ENCODE results near the gene PIP5K1C. TPM values are rescaled to one million over a fixed set of nuclear protein-coding genes. Genes with fewer than 3 reads are reported as not detected.
"Not testable (repeated sequence)": the region's sequence is repeated elsewhere in the genome, so short reads cannot be mapped to it uniquely, and the experiment has no call there.

Gene PIP5K1C
- total RNA-seq, 1 experiment from 2014 or later: 26.9 TPM

DNA sequence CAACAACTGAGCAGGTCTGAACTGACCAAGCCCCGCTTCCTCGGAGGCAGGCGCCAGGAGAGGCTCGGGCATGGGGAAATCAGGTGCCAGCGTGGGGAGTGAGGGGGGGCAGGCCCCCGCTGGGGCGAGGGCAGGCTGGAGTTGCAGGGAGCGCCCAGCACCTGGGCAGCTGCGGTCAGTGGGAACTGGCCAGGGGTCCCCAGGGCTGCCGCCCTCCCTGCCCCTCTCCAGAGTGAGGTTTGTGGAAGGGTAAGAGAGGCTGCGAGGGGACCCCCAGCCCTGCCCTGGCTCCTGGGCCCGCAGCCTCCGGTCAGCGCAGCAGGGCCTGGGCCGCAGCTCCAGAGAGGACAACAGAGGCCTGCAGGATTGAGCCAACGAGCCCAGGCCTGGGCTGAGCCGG, 32.5 kb downstream of the PIP5K1C start (continued):
- TF ChIP-seq, protein P1, sequence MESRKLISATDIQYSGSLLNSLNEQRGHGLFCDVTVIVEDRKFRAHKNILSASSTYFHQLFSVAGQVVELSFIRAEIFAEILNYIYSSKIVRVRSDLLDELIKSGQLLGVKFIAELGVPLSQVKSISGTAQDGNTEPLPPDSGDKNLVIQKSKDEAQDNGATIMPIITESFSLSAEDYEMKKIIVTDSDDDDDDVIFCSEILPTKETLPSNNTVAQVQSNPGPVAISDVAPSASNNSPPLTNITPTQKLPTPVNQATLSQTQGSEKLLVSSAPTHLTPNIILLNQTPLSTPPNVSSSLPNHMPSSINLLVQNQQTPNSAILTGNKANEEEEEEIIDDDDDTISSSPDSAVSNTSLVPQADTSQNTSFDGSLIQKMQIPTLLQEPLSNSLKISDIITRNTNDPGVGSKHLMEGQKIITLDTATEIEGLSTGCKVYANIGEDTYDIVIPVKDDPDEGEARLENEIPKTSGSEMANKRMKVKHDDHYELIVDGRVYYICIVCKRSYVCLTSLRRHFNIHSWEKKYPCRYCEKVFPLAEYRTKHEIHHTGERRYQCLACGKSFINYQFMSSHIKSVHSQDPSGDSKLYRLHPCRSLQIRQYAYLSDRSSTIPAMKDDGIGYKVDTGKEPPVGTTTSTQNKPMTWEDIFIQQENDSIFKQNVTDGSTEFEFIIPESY (IDR thresholded peaks at IDR 0.05; ENCODE audit: extremely low read depth, insufficient replicate concordance, low read length): no peak
- TF ChIP-seq SP1 (IDR thresholded peaks at IDR 0.05; ENCODE audit: low read depth) (no peak), YY1 (IDR thresholded peaks at IDR 0.05; ENCODE audit: extremely low read depth, insufficient replicate concordance, low read depth, low read length) (no peak), FOSL1 (IDR thresholded peaks at IDR 0.05; ENCODE audit: low read depth) (no peak), EZH2phosphoT487 (IDR thresholded peaks at IDR 0.05; ENCODE audit: borderline replicate concordance) (no peak), CBX3 (IDR thresholded peaks at IDR 0.05; ENCODE audit: low read depth) (no peak)
- TF ChIP-seq, protein P2, sequence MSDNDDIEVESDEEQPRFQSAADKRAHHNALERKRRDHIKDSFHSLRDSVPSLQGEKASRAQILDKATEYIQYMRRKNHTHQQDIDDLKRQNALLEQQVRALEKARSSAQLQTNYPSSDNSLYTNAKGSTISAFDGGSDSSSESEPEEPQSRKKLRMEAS (IDR thresholded peaks at IDR 0.05): no peak

DNA sequence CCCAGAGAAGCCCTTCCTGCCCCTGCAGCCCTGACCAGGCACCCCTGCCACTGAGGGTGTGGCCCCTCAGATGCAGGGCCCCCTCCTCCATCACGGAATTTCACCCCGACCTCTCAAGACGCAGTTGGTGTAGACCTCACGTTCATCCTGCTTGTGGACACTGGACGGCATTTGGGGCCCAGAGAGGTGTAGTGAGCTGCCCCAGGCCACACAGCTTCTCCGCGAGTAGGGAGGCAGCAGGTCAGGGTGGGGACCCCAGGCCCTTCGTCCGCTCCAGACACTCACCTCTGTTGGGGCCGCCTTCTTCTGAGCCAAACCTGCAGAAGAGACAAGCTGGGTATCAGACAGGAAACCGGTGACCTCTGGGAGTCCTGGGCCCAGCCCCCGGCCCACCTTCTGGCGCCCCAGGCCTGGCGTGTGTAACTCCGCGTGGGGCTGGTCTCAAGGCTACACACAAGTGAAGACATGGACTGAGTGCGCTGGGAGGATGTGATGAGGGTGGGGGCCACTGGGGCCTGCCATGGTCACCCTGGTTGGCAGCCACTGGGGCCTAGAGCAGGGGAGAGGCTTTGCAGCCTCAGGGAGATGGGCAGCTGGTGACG, 33.1 kb downstream of the PIP5K1C start:
- ATAC-seq: no peak
- H3K9me2 ChIP-seq (ENCODE audit: insufficient read depth): no peaks in the 10 kb centered on the region
- no TSS peak for BruUV-seq (replicated peaks)
- intact Hi-C loops (cut with micrococcal nuclease): no loop called here
- H2AFZ ChIP-seq (ENCODE audit: low read depth, low read length, poor library complexity, severe bottlenecking): no peak overlapping the region
- POLR2A ChIA-PET: no interaction called here
- RAD21 ChIA-PET (ENCODE audit: low non-redundant PET in 1 of 2, low total read pairs in 2 of 2, uncharacterized antibody in 2 of 2, unreplicated experiment in 2 of 2): no interaction called here
- H3K27me3 ChIP-seq (ENCODE audit: insufficient read depth, low read length): no peaks in the 10 kb centered on the region
- H3K27ac ChIP-seq (ENCODE audit: low read depth, low read length): no peak overlapping the region
- no peaks in the 10 kb centered on the region for H4K20me1 ChIP-seq (ENCODE audit: insufficient read depth)
- peaks cover 0 to 8% of the 10 kb centered on the region in 2 experiments; a peak in 1 of 4 replicates for H3K4me1 ChIP-seq (ENCODE audit: control insufficient read depth in 1 of 2, insufficient read depth in 2 of 2, low read length in 2 of 2)
- no peak for TF ChIP-seq EZH2 (IDR thresholded peaks at IDR 0.05)
- TF ChIP-seq, protein P3, sequence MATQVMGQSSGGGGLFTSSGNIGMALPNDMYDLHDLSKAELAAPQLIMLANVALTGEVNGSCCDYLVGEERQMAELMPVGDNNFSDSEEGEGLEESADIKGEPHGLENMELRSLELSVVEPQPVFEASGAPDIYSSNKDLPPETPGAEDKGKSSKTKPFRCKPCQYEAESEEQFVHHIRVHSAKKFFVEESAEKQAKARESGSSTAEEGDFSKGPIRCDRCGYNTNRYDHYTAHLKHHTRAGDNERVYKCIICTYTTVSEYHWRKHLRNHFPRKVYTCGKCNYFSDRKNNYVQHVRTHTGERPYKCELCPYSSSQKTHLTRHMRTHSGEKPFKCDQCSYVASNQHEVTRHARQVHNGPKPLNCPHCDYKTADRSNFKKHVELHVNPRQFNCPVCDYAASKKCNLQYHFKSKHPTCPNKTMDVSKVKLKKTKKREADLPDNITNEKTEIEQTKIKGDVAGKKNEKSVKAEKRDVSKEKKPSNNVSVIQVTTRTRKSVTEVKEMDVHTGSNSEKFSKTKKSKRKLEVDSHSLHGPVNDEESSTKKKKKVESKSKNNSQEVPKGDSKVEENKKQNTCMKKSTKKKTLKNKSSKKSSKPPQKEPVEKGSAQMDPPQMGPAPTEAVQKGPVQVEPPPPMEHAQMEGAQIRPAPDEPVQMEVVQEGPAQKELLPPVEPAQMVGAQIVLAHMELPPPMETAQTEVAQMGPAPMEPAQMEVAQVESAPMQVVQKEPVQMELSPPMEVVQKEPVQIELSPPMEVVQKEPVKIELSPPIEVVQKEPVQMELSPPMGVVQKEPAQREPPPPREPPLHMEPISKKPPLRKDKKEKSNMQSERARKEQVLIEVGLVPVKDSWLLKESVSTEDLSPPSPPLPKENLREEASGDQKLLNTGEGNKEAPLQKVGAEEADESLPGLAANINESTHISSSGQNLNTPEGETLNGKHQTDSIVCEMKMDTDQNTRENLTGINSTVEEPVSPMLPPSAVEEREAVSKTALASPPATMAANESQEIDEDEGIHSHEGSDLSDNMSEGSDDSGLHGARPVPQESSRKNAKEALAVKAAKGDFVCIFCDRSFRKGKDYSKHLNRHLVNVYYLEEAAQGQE (IDR thresholded peaks at IDR 0.05; ENCODE audit: low read depth): no peak
- no peak for TF ChIP-seq JUND (IDR thresholded peaks at IDR 0.05)
- H3K4me2 ChIP-seq (ENCODE audit: low read length): no peak overlapping the region
- H3K79me2 ChIP-seq (ENCODE audit: insufficient read depth, low read length): no peaks in the 10 kb centered on the region
- peaks cover 6 to 9% of the 10 kb centered on the region in 2 experiments; a peak in 3 of 4 replicates for H3K36me3 ChIP-seq (ENCODE audit: control insufficient read depth in 1 of 2, insufficient read depth in 2 of 2, low read length in 2 of 2)
- no peaks in the 10 kb centered on the region for H3K9me3 ChIP-seq (ENCODE audit: control insufficient read depth in 1 of 2, insufficient read depth in 1 of 2, low read depth in 1 of 2, low read length in 2 of 2)
- H3K4me3 ChIP-seq (replicated peaks in 1 of 2; ENCODE audit: low read depth in 1 of 2, low read length in 2 of 2): no peak overlapping the region
- DNase-seq (ENCODE audit: low read depth, low spot score): no peak
- CTCF ChIA-PET: interaction anchor here (1.5 kb wide), 1 partner anchor 182 kb away, joined by 6 read pairs; no protein-coding TSS in a partner anchor
- H3K9ac ChIP-seq (ENCODE audit: low read length): no peak overlapping the region

DNA sequence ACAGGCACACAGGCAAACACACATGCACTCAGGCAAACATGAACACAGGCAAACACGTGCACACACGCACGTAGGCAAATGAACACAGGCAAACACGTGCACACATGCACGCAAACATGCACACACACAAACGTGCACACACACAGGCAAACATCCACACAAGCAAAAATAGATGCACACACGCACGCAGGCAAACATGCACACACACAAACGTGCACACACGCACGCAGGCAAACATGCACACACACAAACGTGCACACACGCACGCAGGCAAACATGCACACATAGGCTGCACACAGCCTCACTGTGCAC, 33.8 kb downstream of the PIP5K1C start:
- H3K79me2 ChIP-seq (ENCODE audit: insufficient read depth, low read length); H3K9me2 ChIP-seq (ENCODE audit: insufficient read depth); POLR2A ChIA-PET; H3K4me1 ChIP-seq (ENCODE audit: control insufficient read depth in 1 of 2, insufficient read depth in 2 of 2, low read length in 2 of 2); H3K27me3 ChIP-seq (ENCODE audit: insufficient read depth, low read length); H3K36me3 ChIP-seq (ENCODE audit: control insufficient read depth in 1 of 2, insufficient read depth in 2 of 2, low read length in 2 of 2); H3K4me2 ChIP-seq (ENCODE audit: low read length); H3K9me3 ChIP-seq (ENCODE audit: control insufficient read depth in 1 of 2, insufficient read depth in 1 of 2, low read depth in 1 of 2, low read length in 2 of 2); H3K9ac ChIP-seq (ENCODE audit: low read length); BruUV-seq (replicated peaks); H2AFZ ChIP-seq (ENCODE audit: low read depth, low read length, poor library complexity, severe bottlenecking); RAD21 ChIA-PET (ENCODE audit: low non-redundant PET in 1 of 2, low total read pairs in 2 of 2, uncharacterized antibody in 2 of 2, unreplicated experiment in 2 of 2); H3K4me3 ChIP-seq (replicated peaks in 1 of 2; ENCODE audit: low read depth in 1 of 2, low read length in 2 of 2); ATAC-seq; DNase-seq (ENCODE audit: low read depth, low spot score); H4K20me1 ChIP-seq (ENCODE audit: insufficient read depth); H3K27ac ChIP-seq (ENCODE audit: low read depth, low read length): not testable (repeated sequence)
- CTCF ChIA-PET: interaction anchor here (0.9 to 1.5 kb wide), 2 partner anchors 183 to 186 kb away, joined by 5 to 6 read pairs; no protein-coding TSS in a partner anchor
- intact Hi-C loops (cut with micrococcal nuclease): loop anchor here (1.0 kb wide), 1 partner anchor 183 kb away; no protein-coding TSS in a partner anchor
